ENCODE data around the gene KCNT1. TPM values are rescaled to one million over a fixed set of nuclear protein-coding genes. Genes with fewer than 3 reads are reported as not detected.

The KCNT1 gene
- total RNA-seq, 4 donors from 2014 or later: 0.28 to 0.52 TPM; not detected in 2

DNA sequence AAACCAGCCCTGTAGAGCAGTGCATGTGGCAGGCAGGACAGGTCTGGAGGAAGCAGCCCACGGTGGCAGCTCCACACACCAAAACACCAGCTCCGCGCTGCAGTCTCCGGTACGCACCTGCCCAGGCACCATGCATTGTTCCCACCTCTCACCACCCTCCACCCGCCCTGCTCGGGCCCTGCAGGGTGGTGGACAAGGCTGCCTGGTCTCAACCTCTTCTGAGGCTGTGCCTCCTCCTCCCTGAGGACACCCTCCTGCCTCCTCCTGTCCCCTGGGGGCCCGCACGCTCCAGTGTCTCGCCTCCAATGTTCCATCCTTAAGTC, 96.2 kb downstream of the KCNT1 start:
- no peak for TF ChIP-seq POLR2A (IDR thresholded peaks at IDR 0.05)
- TF ChIP-seq, protein P1, sequence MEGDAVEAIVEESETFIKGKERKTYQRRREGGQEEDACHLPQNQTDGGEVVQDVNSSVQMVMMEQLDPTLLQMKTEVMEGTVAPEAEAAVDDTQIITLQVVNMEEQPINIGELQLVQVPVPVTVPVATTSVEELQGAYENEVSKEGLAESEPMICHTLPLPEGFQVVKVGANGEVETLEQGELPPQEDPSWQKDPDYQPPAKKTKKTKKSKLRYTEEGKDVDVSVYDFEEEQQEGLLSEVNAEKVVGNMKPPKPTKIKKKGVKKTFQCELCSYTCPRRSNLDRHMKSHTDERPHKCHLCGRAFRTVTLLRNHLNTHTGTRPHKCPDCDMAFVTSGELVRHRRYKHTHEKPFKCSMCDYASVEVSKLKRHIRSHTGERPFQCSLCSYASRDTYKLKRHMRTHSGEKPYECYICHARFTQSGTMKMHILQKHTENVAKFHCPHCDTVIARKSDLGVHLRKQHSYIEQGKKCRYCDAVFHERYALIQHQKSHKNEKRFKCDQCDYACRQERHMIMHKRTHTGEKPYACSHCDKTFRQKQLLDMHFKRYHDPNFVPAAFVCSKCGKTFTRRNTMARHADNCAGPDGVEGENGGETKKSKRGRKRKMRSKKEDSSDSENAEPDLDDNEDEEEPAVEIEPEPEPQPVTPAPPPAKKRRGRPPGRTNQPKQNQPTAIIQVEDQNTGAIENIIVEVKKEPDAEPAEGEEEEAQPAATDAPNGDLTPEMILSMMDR (IDR thresholded peaks at IDR 0.05): no peak
- H3K4me1 ChIP-seq: no peaks in the 10 kb centered on the region
- no peak overlapping the region for H3K27ac ChIP-seq
- H3K4me3 ChIP-seq: no peak overlapping the region
- no peaks in the 10 kb centered on the region for H3K36me3 ChIP-seq
- intact Hi-C loops (cut with DNase I; ENCODE audit: low total_unique reads): no loop called here
- H3K27me3 ChIP-seq: no peaks in the 10 kb centered on the region
- H3K9me3 ChIP-seq: no peaks in the 10 kb centered on the region
- DNase-seq: no peak

DNA sequence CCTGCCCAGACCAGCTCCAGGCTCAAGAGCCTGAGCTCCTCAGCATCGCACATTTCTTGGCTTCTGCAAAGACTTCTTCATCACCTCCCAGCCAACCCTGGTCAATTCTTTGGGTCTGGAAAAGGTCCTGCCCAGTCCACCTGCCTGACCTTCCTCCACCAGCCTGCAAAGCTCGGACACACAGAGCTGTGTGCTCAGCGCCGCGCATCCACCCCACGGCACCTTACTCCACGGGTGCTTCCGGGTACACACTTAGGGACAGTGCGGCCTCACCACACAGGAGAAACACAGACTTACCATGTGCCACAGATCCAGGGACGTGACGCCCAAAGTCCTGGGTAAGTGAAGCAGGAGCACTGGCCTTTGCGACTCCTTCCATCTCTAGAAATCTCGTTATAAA, 97.3 kb downstream of the KCNT1 start:
- Histone ChIP-seq H3K27ac (no peak overlapping the region), H3K4me3 (no peak overlapping the region), H3K36me3 (no peaks in the 10 kb centered on the region), H3K4me1 (no peaks in the 10 kb centered on the region), H3K27me3 (no peaks in the 10 kb centered on the region), H3K9me3 (no peaks in the 10 kb centered on the region)
- intact Hi-C loops (cut with DNase I; ENCODE audit: low total_unique reads): no loop called here
- TF ChIP-seq, protein P1 (IDR thresholded peaks at IDR 0.05): no peak
- no peak for TF ChIP-seq POLR2A (IDR thresholded peaks at IDR 0.05)
- no peak for DNase-seq

DNA sequence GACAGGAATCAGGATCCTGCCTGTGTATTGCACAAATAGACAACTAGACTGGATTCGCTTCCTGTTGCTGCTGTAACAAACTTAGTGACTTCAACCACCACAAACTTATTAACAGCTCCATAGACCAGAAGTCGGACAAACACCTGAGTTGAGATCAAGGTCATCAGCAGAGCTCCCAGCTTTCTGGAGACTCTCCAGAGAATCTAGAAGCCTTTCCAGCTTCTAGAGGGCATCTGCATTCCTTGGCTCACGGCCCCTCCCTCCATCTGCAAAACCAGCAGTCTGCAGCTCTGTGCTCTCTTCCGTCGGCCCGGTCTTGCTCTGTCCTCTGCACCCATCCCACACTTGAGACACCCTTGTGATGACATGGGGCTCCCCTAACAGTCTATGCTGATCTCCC, 99.1 kb downstream of the KCNT1 start:
- DNase-seq: no peak
- Histone ChIP-seq H3K4me3 (no peak overlapping the region), H3K36me3 (no peaks in the 10 kb centered on the region), H3K27ac (no peak overlapping the region), H3K27me3 (no peaks in the 10 kb centered on the region), H3K4me1 (no peaks in the 10 kb centered on the region), H3K9me3 (no peaks in the 10 kb centered on the region)
- intact Hi-C loops (cut with DNase I; ENCODE audit: low total_unique reads): no loop called here
- TF ChIP-seq, protein P1 (IDR thresholded peaks at IDR 0.05): no peak
- TF ChIP-seq POLR2A (IDR thresholded peaks at IDR 0.05): no peak

DNA sequence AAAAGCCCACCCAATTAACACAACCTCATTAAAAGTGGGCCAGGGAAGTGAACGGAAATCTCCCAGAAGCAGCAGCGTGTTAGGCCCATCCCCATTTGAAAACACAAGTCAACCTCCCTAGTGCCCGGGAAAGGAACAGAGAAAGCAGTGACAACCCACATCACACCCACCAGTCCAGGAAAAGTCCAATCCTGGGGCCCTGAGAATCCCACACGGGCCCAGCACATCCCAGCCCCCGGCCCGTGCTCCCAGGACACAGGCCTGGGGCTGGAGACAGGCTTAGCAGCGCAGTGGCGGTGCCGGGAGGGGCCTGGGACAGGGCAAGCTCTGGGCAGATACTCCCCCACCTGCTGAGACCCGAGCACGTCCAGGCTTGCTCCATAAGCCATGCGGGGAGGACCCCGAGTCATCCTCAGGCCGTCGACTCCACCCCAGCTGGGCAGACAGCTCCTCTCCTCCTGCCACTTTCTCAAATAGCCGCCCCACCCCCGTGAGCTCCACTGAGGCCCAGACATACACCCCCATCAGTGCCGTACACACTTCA, 101.0 kb downstream of the KCNT1 start:
- no peak overlapping the region for H3K27ac ChIP-seq
- TF ChIP-seq, protein P1 (IDR thresholded peaks at IDR 0.05): no peak
- no peak for TF ChIP-seq POLR2A (IDR thresholded peaks at IDR 0.05)
- H3K4me3 ChIP-seq: no peak overlapping the region
- H3K4me1 ChIP-seq: no peaks in the 10 kb centered on the region
- no peaks in the 10 kb centered on the region for H3K36me3 ChIP-seq
- no peaks in the 10 kb centered on the region for H3K27me3 ChIP-seq
- no peak for DNase-seq
- intact Hi-C loops (cut with DNase I; ENCODE audit: low total_unique reads): no loop called here
- no peaks in the 10 kb centered on the region for H3K9me3 ChIP-seq

DNA sequence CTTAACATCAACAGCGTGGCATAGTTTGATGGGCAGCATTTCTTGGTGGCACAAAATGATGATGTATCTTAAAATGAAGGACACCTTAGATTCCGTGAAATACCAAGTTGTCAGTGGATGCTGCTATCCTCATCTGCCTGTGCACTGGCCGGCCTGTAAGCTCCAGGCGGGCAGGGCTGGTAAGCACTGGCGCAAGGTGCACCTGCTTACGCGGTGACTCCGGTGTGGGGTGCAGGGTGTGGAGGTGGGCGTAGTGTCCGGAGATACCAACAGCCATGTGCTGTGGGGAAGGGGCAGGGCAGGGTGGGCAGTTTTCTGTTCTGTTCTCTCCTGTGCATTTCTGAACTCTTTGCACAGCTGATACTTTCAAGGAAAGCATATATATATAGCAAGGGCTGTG, 101.5 kb downstream of the KCNT1 start:
- DNase-seq: no peak
- intact Hi-C loops (cut with DNase I; ENCODE audit: low total_unique reads): no loop called here
- TF ChIP-seq POLR2A (IDR thresholded peaks at IDR 0.05): no peak
- TF ChIP-seq, protein P1 (IDR thresholded peaks at IDR 0.05): no peak
- Histone ChIP-seq H3K36me3 (no peaks in the 10 kb centered on the region), H3K27me3 (no peaks in the 10 kb centered on the region), H3K4me1 (no peaks in the 10 kb centered on the region), H3K4me3 (no peak overlapping the region), H3K9me3 (no peaks in the 10 kb centered on the region), H3K27ac (no peak overlapping the region)

Data from uterus (tissue), 4 donors.